ENCODE data around the gene CDKN2C.

Gene CDKN2C

GRCh38 chr1:50966991-50967390, 3.1 kb upstream of the CDKN2C start:
- no peak for DNase-seq

- peak in 1 of 4 experiments; percentile 9 for DNase-seq
These were observed 2.5 kb upstream of the CDKN2C start for GRCh38 chr1:50967416-50968157.

- peak; percentile 92 to 97 (median 96) for DNase-seq
These were observed 1.8 kb upstream of the CDKN2C start for GRCh38 chr1:50968158-50968820.

- DNase-seq: peak; percentile 31 to 74 (median 54)
These were observed 1.0 kb upstream of the CDKN2C start for GRCh38 chr1:50968821-50969610.

GRCh38 chr1:50970509-50970887, 453 bp downstream of the CDKN2C start:
- DNase-seq: peak in 1 of 4 experiments; percentile 10

GRCh38 chr1:50970931-50971582, 1.0 kb downstream of the CDKN2C start:
- no peak for DNase-seq

GRCh38 chr1:50971748-50972305, 1.8 kb downstream of the CDKN2C start:
- no peak for DNase-seq

- peak in 2 of 4 experiments; percentile 29 to 37 for DNase-seq
These were observed 2.7 kb downstream of the CDKN2C start for GRCh38 chr1:50972766-50973165.

- no peak for DNase-seq
These were observed 3.2 kb downstream of the CDKN2C start for GRCh38 chr1:50973255-50973654.

- no peak for DNase-seq
These were observed 4.0 kb downstream of the CDKN2C start for GRCh38 chr1:50973875-50974617.

GRCh38 chr1:50974618-50974935, 4.5 kb downstream of the CDKN2C start:
- DNase-seq: no peak

- no peak for DNase-seq
These were observed 5.4 kb downstream of the CDKN2C start for GRCh38 chr1:50975436-50975835.

- no peak for DNase-seq
These were observed 6.3 kb downstream of the CDKN2C start for GRCh38 chr1:50976111-50976889.

GRCh38 chr1:50976890-50977574, 7.0 kb downstream of the CDKN2C start:
- DNase-seq: peak; percentile 44 to 64 (median 58)

- peak; percentile 13 to 58 (median 34) for DNase-seq
These were observed 7.6 kb downstream of the CDKN2C start for GRCh38 chr1:50977575-50978143.

- peak in 3 of 4 experiments; percentile 15 to 51 (median 38) for DNase-seq
These were observed 8.3 kb downstream of the CDKN2C start for GRCh38 chr1:50978144-50978851.

- no peak for DNase-seq
These were observed 9.1 kb downstream of the CDKN2C start for GRCh38 chr1:50978852-50979781.

- DNase-seq: no peak
These were observed 9.9 kb downstream of the CDKN2C start for GRCh38 chr1:50979937-50980336.

All from suppressor macrophage (primary cell).